ENCODE measurements around the gene HCRT.
"Not testable (repeated sequence)": the region's sequence is repeated elsewhere in the genome, so short reads cannot be mapped to it uniquely, and the experiment has no call there.

Gene HCRT, protein sequence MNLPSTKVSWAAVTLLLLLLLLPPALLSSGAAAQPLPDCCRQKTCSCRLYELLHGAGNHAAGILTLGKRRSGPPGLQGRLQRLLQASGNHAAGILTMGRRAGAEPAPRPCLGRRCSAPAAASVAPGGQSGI

DNA sequence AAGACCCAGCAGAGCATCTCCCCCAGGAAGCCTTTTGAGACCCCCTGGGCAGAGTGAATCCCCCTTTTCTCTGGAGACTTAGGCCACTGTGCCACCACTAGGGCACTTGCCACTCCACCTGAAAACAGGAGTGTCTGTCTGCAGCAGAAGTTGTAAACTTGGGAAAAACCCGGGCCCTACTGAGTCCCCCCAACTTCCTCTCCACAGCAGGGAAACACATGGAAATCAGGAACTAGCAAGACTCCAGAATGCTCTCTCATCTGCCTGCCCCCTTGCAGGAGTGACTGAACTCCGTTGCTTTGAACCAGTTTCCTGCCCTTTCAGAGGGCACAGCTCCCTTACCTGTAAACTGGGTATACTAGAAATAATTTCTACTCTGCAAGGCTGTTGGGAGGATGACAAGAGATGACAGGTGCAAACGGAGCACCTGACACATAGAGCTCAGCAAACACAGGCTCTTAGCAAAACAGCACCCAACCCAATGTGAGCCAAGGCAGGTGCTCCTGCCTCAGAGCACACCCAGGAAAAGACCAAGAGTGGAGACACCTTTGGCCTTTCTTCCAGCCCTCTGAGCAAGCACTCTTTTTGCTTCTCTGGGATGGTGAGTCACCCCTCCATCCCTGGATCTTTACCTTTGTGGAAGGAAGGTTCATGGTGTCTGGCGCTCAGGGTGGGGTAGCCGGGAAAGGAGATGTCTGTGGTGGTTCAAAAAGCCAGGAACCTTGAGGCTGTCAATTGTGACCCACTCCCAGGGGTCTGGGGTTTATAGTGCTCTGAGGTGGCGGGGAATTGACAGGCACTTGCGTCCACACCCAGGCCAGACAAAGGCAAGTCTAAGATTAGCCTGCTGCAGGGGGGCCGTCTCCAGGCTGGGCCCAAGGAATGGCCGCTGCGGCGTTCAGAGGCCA is at the start of gene HCRT:
Gene HCRT, minus strand, starts transcription at position 740 of the 908 bp plus-strand sequence. Its CDS starts 87 bp downstream, at position 653.
- no peak for DNase-seq (ENCODE audit: low read depth in 2 of 2, low spot score in 1 of 2)

DNA sequence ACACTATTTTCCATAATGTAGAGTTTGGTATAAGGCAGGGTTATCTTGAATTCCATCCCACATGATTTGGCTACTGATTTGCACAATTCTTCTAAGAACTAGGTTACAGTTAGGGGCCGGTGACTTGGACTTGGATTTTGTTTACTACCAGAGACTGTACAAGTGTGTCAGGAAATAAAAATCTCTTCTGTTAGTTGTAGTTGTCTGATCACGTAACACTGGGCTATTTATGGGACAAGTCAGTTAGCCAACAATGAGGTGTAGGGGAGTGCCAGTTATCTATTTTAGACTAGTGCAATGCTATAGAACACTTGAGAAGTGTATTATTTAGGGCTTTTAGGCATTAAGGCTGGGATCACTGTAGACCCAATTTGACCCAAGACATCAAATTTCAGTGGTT is 48.7 kb upstream of the HCRT start:
- DNase-seq (ENCODE audit: low read depth in 2 of 2, low spot score in 1 of 2) = no peak

DNA sequence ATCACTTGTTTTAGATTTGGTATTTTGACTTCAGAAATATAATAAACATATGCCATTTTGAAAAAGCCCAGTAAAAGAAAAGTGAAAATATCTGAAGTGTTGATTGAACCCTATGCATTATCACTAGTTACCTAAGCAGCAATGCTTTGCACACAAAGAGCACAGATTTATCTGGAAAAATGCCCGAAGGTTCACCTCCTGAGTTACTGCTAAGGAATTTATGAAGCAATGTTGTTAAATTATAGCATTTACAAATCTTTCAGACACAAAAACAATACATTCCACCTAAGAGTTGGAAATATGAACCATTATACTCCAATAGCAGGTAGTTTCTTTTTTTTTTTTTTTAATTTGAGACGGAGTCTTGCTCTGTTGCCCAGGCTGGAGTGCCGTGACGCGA is 47.9 kb upstream of the HCRT start:
- no peak for DNase-seq (ENCODE audit: low read depth in 2 of 2, low spot score in 1 of 2)

DNA sequence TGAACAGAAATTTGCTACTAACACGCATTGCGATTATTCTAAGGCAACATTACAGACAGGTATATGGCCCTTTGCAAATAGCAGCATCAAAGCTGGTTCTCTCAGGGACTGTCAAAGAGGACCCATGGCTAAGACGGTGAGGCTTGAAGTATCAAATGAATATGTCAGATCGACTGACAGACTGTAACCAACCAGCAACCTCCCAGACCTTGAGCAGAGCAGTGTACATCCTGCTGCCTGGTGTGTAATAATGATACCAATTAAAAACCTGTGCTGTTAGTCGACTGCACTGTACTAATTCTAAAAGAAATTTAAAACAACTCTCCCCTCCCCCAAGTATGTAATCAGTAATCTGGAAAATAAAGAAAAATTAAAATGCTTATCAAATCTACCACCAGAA is 45.0 kb upstream of the HCRT start:
- no peak for DNase-seq (ENCODE audit: low read depth in 2 of 2, low spot score in 1 of 2)

DNA sequence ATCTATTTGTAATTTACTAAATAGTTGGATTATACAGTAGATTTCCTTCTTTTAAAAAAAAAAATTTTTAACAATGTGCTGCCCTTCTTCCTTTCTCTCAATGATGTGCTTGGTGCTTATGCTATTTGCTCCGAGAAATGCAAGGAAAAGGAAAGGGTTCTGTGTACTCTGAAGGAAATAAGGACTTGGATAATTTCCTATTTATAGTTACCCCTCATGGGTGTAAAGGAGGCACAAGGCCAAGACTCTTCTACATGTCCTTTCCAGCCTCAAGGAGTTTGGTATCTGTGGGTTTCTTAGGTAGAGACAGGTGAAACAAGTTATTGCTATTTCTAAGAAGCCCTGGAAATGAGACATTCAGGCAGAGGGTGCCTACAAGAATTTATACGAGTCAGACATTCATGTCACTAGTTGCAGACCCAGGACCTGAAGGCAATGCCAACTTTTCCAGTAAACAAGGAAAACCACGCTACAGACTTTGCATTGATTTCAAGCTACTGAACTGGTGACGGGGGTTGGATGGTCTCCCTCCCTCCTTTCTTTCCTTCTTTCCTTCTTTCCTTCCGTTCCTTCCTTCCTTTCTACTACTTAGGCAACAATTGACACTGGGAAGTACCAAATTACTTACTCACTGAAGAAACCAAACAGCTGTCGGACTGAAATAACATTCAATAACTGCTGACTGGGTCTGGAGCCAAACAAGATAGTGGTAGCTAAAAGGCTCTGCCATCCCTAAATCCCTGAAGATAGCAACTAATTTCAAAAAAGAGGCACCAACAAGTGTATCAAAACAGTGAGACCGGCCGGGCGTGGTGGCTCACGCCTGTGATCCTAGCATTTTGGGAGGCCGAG is 42.8 kb upstream of the HCRT start:
- no peak for DNase-seq (ENCODE audit: low read depth in 2 of 2, low spot score in 1 of 2)

DNA sequence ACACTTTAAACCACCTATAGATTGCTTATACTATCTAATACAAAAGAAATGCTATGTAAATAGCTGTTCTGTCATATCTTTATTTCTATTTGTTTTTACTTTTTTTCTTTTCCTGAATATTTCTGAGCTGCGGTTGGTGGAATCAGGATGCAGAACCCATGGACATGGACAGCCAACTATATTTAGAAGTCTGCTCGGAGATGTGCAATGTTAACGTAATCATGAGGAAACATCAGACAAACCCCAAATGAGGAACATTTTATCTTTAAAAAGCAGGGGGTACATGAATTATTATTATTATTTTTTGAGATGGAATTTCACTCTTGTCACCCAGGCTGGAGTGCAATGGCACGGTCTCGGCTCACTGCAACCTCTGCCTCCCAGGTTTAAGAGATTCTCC is 40.4 kb upstream of the HCRT start:
- DNase-seq (ENCODE audit: low read depth in 2 of 2, low spot score in 1 of 2) = no peak

DNA sequence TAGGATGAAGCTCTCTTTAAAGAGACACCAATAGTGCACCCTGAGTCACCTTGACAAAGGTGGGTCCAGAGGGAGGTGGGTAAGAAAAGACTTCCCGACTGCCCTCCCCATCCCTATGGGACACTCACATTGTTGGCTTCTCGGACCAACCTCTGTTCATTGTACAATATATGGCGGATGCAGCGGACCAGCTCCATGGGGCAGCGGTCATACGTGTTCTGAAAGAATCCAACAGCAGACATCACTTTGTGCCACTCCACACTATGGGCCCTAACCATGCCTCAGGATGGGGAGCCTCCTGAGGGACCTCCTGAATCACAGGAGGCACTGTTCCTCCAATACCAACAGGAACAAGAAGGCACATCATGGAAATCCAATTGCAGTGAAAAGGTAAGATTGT is 39.4 kb upstream of the HCRT start:
- no peak for DNase-seq (ENCODE audit: low read depth in 2 of 2, low spot score in 1 of 2)

DNA sequence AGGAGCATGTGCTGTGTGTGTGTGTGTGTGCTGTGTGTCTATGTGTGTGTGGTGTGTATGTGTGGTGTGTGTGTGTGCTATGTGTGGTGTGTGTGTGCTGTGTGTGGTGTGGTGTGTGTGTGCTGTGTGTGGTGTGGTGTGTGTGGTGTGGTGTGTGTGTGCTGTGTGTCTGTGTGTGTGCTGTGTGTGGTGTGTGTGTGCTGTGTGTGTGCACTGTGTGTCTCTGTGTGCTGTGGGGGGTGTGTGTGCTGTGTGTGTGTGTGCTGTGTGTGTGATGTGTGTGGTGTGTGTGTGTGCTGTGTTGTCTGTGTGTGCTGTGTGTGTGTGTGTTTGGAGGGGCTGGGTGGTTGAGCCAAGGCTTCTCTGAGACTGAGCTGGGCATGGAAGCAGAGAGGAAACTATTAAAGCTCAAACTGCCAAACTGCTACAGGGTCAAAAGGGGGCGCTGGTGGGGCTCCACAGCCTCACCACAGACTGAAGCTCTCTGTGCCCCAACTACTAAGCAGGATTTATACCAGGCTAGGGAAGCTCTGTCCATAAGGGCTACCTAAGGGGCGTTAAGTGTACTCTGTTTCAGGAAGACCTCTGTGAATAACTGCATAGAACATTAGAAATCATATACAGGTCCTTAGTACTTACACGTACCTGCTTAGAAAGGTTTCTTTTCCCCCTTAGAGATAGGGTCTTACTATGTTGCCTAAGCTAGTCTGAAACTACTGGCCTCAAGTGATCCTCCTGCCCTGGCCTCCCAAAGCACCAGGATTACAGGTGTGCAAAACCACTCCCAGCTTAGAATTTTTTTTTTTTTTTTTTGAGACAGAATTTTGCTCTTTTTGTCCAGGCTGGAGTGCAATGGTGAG is 36.9 kb upstream of the HCRT start:
- peak in 1 of 2 donors; percentile 42 for DNase-seq (ENCODE audit: low read depth in 2 of 2, low spot score in 1 of 2)

DNA sequence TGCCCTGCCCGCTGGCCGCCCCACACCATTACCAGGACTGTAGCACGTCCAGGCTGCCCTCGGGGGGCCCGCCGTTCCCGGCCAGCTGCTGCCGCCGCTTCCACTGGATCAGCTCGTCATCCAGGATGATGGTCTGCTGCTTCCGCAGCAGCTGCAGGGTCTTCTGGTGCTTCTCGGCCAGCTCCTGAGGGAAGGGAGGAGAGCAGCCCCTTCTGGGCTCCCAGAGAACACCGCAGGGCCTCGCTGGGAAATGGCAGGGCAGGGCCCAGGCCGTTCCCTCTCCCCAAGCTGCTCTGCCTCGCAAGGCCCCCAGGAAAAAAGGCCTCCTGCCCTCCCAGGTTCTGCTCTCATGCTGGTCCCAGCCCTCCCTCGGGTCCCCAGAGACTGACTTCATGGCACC is 34.0 kb upstream of the HCRT start:
- not testable (repeated sequence) for DNase-seq (ENCODE audit: low read depth in 2 of 2, low spot score in 1 of 2)

DNA sequence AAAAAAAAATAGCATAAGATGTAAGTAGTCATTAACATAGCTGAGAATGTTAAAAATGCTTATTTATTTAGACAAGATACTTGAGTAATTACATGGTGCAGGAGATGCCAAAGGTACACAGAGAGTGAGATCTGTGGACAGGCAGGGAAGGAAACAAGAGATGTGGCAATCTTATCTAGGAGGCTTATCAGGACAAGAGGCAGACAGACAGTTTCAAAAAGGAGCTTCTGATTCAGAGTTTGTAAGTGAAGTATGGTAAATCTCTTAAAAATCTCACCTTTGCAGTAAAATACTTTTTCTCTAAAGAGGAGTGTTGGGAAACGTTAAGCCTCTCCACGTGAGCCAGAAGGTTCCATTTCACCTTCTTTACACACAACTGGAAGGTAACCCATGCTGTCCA is 28.9 kb upstream of the HCRT start:
- DNase-seq (ENCODE audit: low read depth in 2 of 2, low spot score in 1 of 2) = no peak

DNA sequence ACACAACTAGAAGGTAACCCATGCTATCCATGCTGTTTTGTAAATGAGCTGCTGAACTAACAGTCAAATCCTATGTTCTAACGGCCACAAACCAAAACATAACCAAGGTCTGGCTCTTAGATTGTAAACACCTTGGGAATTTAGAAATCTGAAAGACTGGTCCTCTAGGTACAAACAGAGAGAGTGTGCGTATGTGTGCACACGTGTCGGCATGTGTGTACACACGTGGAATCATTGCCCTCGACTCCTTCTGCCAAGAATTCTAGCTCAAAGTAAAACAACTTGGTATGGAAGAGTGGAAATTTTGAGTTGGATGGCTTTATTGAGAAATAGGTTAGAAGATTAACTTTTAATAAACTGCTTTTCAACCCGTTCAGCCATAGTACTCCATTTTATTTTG is 27.1 kb upstream of the HCRT start:
- DNase-seq (ENCODE audit: low read depth in 2 of 2, low spot score in 1 of 2) = no peak

DNA sequence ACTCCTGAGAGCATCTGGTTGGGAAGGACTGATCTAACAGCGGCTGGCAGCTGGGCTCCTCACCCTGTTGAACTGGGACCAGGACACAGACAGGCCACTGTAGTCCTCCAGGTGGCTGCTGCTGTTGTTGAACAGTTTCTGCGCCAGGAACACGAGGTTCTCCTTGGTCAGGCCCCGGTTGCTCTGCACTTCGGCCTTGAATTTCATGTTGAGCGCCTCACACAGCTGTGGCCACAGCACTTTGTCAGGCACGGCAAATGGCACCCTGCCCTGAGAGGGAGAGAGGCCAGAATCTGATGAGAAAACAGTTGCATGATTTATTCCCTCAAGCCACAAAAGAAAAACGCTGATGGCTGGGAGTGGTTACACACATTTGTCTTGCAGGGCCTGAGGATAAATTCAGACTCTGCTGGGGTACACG is 26.7 kb upstream of the HCRT start:
- DNase-seq (ENCODE audit: low read depth in 2 of 2, low spot score in 1 of 2) = not testable (repeated sequence)

DNA sequence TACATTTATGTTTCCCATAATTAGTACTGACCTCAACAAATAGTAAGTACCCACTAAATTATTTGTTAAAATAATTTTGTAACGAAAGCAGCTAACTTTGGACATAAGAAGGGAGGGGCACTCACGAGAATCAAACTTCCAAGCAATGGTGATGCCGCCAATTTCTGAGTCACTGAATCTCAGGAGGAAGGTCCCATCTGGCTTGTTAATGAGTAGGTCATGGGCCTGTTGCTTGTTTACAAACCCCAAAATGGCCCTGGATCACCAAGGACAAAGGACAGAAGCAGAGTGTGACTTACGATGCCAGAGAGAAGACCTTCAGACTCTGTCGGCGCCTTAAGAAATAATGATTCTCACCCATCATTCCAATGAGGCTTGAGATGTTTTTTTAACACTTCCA is 24.8 kb upstream of the HCRT start:
- no peak for DNase-seq (ENCODE audit: low read depth in 2 of 2, low spot score in 1 of 2)

DNA sequence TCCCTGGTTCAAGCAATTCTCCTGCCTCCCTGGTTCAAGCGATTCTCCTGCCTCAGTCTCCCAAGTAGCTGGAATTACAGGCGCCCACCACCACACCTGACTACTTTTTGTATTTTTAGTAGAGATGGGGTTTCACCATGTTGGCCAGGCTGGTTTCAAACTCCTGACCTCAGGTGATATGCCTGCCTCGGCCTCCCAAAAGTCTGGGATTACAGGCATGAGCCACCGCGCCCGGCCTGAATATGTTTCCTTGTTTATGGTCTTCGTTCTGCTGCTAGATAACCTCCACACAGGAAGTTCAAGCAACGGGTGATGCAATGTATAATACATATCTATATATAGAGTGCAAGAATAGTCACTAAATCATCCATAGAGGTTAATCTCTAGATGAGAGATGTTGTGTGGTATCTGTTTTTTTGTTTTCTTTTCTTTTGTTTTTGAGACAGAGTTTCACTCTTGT is 20.9 kb upstream of the HCRT start:
- DNase-seq (ENCODE audit: low read depth in 2 of 2, low spot score in 1 of 2) = not testable (repeated sequence)

DNA sequence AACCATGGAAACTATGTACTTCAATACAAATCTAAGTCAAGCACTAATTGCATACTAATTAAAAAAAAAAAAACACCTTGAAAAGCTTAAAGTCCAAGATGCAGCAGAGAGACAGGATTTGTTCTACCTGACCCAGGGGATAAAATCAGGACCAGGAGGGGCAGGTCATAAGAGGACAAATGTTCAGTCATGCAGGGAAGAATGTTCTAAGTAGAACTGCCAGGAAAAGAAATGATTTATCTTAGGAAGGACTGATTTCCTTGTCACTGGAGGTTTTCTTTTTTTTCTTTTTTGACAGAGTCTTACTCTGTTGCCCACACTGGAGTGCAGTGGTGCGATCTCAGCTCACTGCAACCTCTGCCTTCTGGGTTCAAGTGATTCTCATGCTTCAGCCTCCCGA is 18.1 kb upstream of the HCRT start:
- no peak for DNase-seq (ENCODE audit: low read depth in 2 of 2, low spot score in 1 of 2)

DNA sequence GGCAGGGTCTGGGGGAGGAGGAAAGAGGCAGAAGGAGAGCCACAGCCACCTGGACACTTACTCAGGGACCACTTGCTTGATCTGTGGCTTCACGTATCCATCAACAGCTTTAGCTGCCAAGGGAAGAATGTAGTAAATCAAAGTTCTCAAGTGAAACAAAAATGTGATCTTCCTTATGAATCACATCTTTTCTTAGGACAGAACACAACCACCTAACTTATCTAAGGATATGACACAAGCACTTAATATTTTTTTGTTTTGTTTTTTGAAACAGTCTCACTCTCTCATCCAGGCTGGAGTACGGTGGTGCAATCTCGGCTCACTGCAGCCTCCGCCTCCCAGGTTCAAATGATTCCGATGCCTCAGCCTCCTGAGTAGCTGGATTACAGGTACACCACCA is 17.4 kb upstream of the HCRT start:
- no peak for DNase-seq (ENCODE audit: low read depth in 2 of 2, low spot score in 1 of 2)

DNA sequence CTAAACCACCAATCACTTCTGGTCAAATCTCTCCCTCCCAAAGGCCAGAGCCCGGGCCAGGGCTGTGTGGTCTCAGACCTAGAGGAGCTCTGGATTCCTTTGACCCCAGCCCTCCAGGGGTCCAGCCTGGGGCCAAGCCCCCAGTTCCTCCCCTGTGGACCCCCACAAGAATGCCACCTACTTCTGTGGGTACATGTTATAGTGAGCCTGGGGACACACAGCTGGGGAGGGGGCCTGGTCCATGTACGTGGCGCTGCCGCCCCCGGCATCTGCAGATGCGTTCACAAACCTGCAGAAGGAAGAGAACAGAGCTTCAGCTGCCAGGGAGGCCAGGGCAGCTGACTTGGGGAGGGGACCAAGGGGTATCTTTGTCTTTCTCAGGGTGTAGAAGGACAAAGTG is 16.9 kb upstream of the HCRT start:
- no peak for DNase-seq (ENCODE audit: low read depth in 2 of 2, low spot score in 1 of 2)

DNA sequence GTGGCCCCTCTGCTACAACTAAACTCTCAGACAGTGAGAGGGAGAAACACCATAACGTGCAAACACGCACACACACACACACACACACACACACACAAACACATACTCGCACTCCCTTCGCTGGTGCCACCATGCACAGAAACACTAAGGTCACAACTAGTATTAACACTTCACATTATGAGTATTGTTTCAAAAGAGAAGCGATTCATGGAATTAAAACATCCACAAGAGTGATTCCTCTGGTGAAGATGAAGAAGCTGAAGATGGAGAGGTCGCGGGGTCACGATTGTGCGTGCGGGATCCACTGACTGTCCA is 16.2 kb upstream of the HCRT start:
- no peak for DNase-seq (ENCODE audit: low read depth in 2 of 2, low spot score in 1 of 2)

DNA sequence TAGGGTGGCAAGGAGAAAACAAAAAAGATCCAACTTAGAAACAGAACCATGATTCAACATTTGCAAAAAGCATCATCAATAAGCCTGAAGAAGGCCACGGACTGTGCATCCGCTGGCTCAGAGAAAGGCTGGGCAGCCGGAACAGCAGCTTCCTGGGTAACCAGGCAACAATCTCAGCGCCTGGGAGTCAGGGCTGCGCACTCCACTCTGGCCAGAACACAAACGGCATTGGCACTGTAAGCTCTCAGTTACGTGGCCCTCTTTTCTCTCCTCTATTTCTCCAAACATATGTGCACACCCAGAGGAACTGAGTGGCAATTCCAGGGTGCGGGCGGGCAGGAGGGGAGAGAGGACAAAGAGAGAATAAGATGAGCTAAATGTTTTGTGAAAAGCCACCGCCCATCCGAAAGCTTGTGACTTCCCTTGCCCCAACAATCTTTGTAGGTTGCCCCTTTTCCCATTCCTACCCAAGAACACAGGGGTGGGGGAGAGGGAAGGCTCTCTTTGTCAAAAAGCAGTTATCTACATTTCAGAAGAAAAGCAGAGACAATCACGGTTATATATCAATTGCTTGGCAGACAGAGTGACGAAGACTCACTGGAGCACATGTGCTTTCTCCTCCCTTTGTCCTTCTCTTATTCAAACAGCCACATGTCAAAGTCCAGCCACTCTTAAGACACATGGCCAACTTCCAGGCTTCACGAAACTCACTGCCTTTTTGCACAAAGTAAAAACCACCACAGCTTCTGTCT is 15.6 kb upstream of the HCRT start:
- DNase-seq (ENCODE audit: low read depth in 2 of 2, low spot score in 1 of 2) = no peak

DNA sequence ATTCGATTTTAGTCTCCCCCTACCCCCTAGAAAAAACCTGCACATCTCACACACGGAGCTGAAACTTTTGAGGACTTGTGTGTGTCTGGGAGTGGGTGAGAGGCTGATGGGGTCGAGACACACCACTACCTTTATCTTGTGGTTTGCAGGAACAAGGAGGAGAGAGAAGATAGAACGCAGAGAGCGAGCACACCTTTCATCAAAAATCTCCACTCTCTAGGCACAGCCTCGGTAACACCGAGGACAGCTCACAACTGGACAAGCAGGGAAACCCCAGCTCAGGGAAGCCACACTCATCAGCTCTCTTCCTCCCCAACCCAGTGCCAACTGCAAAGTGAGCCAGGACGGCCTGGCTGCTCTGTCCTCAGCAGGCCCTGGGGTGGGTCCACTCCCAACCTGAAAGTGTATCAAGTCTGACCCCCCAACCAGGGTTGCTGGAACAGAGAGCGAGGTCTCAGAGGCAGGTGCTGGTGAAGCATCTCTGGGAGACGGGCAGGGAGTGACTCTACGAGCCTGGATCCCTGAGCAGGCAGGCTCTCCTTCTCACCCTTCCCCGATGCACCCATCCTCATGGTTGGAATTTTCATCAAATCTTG is 14.3 kb upstream of the HCRT start:
- no peak for DNase-seq (ENCODE audit: low read depth in 2 of 2, low spot score in 1 of 2)
